Memory B cell (primary cell): ENCODE data around the gene ZC3H18.

Experiments
- ATAC-seq: fragments of 150-1000 bp; cut with Tn5 transposase; 2 replicates; pipeline ENCODE4 v1.10.0; 2021; ENCODE audit warnings: low read depth, mild to moderate bottlenecking, moderate library complexity
- DNase-seq, 2 donors: peaks; one replicate each; pipeline ENCODE4 v3.0.0; 2022; ENCODE audit warnings: low spot score in 2 of 2
- H3K27ac Mint-ChIP-seq: one replicate; pipeline ENCODE4 v1.8.0; 2022; ENCODE audit warnings: mild to moderate bottlenecking, moderate library complexity, mixed read lengths
- H3K27me3 Mint-ChIP-seq: one replicate; pipeline ENCODE4 v1.8.0; 2022; ENCODE audit warnings: mixed read lengths
- H3K36me3 Mint-ChIP-seq: one replicate; pipeline ENCODE4 v1.8.0; 2022; ENCODE audit warnings: mild to moderate bottlenecking, mixed read lengths
- H3K4me1 Mint-ChIP-seq: one replicate; pipeline ENCODE4 v1.8.0; 2022; ENCODE audit warnings: mixed read lengths
- H3K4me3 Mint-ChIP-seq: one replicate; pipeline ENCODE4 v1.8.0; 2022; ENCODE audit warnings: mild to moderate bottlenecking, moderate library complexity, mixed read lengths
- H3K9me3 Mint-ChIP-seq: one replicate; pipeline ENCODE4 v1.8.0; 2022; ENCODE audit warnings: mixed read lengths

Gene ZC3H18

DNA sequence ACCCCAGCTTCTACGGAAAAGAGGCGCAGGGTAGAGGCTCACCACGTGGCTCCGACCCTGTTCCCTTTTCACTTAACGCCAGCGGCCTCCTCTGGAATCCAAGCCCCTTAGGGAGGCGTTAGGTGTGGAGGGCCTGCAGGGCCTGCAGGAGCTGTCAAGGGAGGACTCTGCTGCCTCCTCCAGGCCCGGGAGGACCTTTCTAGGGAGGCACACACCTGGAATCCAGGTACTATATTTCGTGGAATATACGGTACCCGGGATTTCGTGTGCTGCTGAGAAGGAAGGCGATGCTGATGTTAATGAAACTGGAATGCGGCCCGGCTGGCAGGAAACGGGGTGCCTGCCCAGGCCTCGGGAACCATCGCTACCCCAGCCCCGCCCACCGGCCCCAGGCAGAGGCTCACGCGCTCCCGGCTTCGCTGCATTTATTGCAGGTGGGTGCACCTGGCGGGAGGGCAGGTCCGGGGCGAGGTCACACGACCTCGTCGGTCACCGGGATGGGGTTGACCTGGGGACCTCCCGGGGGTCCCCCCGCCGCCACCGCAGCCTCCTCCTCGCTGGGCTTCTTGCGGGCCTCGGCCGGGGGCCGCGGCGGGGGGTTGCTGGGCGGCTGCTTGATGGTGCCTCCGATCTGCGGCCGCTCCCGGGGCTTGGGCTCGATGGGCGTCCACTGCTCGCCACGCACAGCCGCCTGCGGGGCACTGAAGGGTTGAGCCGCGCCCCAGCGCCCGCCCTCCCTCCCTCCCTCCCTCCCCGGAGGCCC is 72.9 kb downstream of the ZC3H18 start:
- peak overlapping the region; percentile 32 for H3K4me3 Mint-ChIP-seq
- ATAC-seq (no peak), DNase-seq (no peak)
- peak overlapping the region; percentile 55 for H3K27ac Mint-ChIP-seq
- no peaks in the 10 kb centered on the region for H3K9me3 Mint-ChIP-seq
- peaks cover 47% of the 10 kb centered on the region for H3K4me1 Mint-ChIP-seq
- H3K36me3 Mint-ChIP-seq = peaks cover 17% of the 10 kb centered on the region
- H3K27me3 Mint-ChIP-seq = no peaks in the 10 kb centered on the region

GRCh38 chr16:88643644-88643932 is 73.4 kb downstream of the ZC3H18 start:
- H3K4me1 Mint-ChIP-seq = peaks cover 42% of the 10 kb centered on the region
- no peak for ATAC-seq
- no peak for DNase-seq
- H3K36me3 Mint-ChIP-seq = peaks cover 17% of the 10 kb centered on the region
- H3K27ac Mint-ChIP-seq = no peak overlapping the region
- H3K4me3 Mint-ChIP-seq = no peak overlapping the region
- H3K27me3 Mint-ChIP-seq = no peaks in the 10 kb centered on the region
- H3K9me3 Mint-ChIP-seq = no peaks in the 10 kb centered on the region

DNA sequence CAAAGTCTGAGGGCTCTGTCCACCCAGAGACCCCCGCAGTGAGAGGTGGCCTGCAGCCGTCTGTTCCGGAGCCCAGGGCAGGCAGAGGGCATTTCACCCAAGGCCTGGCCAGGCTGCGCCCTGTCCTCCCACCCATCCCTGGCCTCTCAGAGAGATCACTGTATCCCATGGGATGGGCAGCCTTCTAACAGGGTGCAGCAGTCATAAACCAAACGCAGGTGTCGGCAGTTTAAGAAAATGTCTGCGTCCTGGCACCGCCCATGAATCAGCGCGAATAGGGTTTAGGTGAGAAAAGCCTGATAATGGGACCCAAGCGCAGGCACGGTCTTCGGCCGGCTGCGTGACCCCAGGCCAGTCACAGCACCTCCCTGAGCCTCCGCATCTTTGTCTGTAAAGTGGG is 75.3 kb downstream of the ZC3H18 start:
- no peak overlapping the region for H3K4me3 Mint-ChIP-seq
- peaks cover 38% of the 10 kb centered on the region for H3K4me1 Mint-ChIP-seq
- ATAC-seq (no peak), DNase-seq (no peak)
- no peaks in the 10 kb centered on the region for H3K9me3 Mint-ChIP-seq
- peaks cover 22% of the 10 kb centered on the region for H3K36me3 Mint-ChIP-seq
- H3K27ac Mint-ChIP-seq = no peak overlapping the region
- no peaks in the 10 kb centered on the region for H3K27me3 Mint-ChIP-seq

DNA sequence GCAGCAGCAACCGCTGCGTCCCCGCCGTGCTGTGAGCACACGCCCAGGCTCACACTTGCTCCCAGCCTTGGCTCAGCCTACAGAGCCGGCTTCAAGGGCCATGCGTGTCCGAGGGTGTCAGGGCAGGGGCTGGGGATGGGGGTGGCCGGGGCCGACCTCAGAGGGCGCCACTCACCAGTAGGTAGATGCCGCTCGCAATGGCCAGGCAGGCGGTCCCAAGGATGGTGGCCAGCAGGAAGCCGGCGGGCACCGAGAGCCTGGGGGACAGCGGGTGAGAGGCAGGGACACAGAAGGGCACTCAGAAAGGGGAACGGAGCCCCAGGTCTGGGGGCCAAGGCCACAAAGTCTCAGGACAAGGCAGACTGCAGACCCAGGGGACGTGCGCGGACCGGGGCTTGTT is 75.7 kb downstream of the ZC3H18 start:
- ATAC-seq (no peak), DNase-seq (no peak)
- Mint-ChIP-seq H3K4me3 (no peak overlapping the region), H3K9me3 (no peaks in the 10 kb centered on the region), H3K27me3 (no peaks in the 10 kb centered on the region), H3K4me1 (peaks cover 35% of the 10 kb centered on the region), H3K27ac (no peak overlapping the region), H3K36me3 (peaks cover 22% of the 10 kb centered on the region)

- Mint-ChIP-seq H3K27me3 (no peaks in the 10 kb centered on the region), H3K4me1 (peaks cover 37% of the 10 kb centered on the region), H3K9me3 (no peaks in the 10 kb centered on the region), H3K27ac (no peak overlapping the region), H3K4me3 (peak overlapping the region; percentile 11), H3K36me3 (peaks cover 22% of the 10 kb centered on the region)
- DNase-seq (peak in 1 of 2 donors; percentile 10), ATAC-seq (no peak)
Measured at GRCh38 chr16:88646345-88647034, 76.3 kb downstream of the ZC3H18 start.

DNA sequence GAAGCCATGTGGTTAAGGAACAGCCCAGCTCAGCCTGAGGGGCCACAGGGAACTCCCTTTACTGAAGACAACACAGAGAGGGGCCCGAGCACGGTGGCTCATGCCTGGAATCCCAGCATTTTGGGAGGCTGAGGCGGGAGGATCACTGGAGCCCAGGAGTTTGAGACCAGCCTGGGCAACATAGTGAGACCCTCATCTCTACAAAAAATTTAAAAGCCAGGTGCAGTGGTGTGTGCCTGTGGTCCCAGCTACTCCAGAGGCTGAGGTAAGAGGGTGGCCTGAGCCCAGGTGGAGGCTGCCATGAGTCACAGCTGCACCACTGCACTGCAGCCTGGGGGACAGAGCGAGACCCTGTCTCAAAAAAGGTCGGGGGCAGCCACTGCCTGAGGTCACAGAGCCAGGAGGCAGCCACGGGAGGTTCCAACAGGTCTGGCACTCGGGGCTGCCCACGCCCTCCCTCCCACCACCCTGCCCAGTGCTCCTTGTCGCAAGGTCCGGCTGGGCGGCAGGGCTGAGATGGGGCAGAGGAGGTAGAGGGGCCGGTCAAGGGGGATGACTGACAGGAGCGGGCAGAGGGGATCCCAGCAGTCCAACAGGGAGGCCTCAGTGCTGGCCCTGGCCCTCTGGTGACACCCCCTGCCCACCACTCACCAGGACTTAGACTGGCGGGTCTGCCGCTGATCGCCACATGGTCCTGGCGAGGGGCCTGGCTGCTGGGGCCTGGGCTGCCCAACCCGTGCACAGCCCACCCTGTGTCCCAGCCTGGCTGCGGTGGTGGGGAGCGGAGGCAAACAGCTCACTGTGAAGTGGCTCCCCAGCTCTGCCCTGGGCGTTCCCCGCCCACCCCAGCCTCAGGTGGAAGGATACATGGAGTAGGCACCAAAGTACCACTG is 77.2 kb downstream of the ZC3H18 start:
- no peak overlapping the region for H3K27ac Mint-ChIP-seq
- no peaks in the 10 kb centered on the region for H3K27me3 Mint-ChIP-seq
- H3K36me3 Mint-ChIP-seq = peaks cover 15% of the 10 kb centered on the region
- ATAC-seq (no peak), DNase-seq (peak in 1 of 2 donors; percentile 10)
- H3K4me3 Mint-ChIP-seq = peak overlapping the region; percentile 95
- H3K9me3 Mint-ChIP-seq = no peaks in the 10 kb centered on the region
- H3K4me1 Mint-ChIP-seq = peaks cover 30% of the 10 kb centered on the region

DNA sequence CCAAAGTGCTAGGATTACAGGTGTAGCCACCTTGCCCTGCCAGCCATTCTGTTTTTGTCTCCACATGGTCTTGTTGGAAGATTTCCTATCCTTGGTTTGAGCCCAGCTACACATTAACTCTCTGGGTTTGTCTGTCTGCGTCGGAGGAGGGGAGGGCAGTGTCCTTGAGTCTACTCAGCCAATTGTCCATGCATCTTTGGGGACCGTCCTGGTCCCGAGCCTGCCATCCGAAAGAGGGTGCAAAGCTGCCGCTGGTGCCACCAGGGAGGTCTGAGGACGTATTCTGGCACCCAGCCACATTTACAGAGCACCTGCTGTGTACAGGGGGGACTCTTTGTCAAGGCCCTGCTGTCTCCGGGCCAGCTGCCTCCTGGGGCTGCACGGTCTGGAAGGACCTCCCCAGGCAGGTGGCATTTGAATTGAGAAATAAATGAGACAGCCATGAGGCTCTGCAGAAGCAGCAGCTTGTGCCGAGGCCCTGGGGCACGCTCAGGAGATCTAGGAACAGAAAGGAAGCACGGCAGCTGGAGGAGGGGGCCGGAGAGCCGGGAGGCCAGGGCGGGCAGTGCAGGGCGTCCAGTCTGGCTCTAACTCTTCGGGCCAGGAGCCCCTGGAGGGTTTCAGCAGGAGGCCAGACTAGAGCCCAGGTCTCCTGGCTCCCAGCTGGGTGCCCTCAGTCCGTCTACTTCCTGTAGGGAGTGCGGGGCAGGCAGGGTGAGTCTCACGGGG is 79.2 kb downstream of the ZC3H18 start:
- peaks cover 23% of the 10 kb centered on the region for H3K4me1 Mint-ChIP-seq
- peaks cover 15% of the 10 kb centered on the region for H3K36me3 Mint-ChIP-seq
- H3K9me3 Mint-ChIP-seq = no peaks in the 10 kb centered on the region
- H3K27ac Mint-ChIP-seq = peak overlapping the region; percentile 85
- no peaks in the 10 kb centered on the region for H3K27me3 Mint-ChIP-seq
- DNase-seq = no peak
- no peak for ATAC-seq
- peak overlapping the region; percentile 95 for H3K4me3 Mint-ChIP-seq

DNA sequence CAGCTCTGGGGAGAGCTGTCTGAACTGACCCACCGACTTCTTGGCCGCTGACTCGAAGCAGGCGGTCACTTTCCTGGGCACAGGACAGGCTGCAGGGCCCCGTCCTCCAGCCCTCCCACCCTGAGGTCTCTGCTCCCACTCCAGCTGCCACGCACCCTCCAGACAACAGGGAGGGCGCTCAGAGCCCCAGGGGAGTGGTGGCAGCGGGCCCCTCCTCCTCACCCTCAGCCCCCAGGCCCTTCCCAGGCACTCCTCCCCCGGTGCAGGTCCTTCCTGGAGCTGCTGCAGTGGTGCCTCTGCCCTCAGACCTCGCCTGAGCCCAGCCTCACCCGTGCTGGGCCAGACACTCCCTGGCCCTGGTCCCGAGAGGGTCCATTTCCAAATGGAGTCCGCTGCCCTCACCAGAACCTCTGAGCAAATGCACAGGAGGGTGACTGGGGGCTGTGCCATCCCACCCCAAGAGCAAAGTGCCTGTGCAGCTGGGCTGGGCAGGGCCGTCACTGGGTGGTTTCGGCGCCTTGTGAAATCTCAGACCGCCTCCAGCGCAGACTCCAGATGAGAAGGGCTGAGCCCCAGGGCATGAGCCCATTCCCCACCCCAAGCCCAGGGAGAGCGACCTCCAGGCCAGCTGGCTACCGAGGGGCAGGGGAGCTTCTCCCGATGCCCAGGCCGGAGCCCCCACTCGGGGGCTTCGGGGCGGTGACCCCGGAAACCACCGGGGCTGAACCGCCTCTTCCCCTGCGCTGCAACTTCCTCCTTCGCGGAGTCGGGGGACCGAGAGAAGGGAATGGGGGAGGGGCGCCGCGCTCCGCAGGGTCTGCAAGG is 79.9 kb downstream of the ZC3H18 start:
- no peaks in the 10 kb centered on the region for H3K27me3 Mint-ChIP-seq
- H3K27ac Mint-ChIP-seq = peak overlapping the region; percentile 98
- peak; percentile 60 to 71 for DNase-seq
- peaks cover 13% of the 10 kb centered on the region for H3K36me3 Mint-ChIP-seq
- peak overlapping the region; percentile 95 for H3K4me3 Mint-ChIP-seq
- peak; percentile 27 for ATAC-seq
- H3K4me1 Mint-ChIP-seq = peaks cover 15% of the 10 kb centered on the region
- no peaks in the 10 kb centered on the region for H3K9me3 Mint-ChIP-seq

DNA sequence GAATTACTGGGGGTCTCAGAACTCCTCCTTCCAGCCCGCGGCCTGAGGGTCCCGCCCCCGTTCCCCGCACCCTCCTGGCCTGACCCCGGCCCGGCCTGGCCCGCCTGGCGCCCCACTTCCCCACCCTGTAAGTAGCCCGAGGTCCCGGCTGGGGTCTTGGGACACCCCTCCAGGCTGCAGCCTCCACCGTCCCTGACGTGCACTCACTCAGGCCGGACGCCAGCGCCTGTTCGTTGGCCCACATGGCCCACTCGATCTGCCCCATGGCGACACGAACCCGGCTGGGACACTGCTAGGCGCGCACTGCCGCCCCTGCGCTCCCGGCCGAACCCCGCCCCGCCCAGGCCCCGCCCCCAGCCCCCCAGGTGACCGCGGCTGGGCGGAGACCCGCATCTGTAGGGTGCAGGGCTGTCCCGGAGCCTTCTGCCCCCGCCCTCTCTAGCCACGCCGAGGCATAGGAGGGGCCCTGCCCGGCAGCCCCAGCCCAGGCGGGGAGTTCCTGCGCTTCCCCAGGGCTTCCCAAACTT is 80.6 kb downstream of the ZC3H18 start, which contains the start of gene CYBA:
TSS of gene CYBA (minus strand) at position 305 of the 527 bp plus-strand sequence. CDS start at position 265, 40 bp downstream.
- DNase-seq (peak; percentile 89), ATAC-seq (peak; percentile 78)
- Mint-ChIP-seq H3K27me3 (no peaks in the 10 kb centered on the region), H3K9me3 (no peaks in the 10 kb centered on the region), H3K36me3 (peaks cover 13% of the 10 kb centered on the region), H3K4me1 (peaks cover 11% of the 10 kb centered on the region), H3K27ac (peak within 1 kb of the TSS; percentile 98), H3K4me3 (peak within 1 kb of the TSS; percentile 95)

DNA sequence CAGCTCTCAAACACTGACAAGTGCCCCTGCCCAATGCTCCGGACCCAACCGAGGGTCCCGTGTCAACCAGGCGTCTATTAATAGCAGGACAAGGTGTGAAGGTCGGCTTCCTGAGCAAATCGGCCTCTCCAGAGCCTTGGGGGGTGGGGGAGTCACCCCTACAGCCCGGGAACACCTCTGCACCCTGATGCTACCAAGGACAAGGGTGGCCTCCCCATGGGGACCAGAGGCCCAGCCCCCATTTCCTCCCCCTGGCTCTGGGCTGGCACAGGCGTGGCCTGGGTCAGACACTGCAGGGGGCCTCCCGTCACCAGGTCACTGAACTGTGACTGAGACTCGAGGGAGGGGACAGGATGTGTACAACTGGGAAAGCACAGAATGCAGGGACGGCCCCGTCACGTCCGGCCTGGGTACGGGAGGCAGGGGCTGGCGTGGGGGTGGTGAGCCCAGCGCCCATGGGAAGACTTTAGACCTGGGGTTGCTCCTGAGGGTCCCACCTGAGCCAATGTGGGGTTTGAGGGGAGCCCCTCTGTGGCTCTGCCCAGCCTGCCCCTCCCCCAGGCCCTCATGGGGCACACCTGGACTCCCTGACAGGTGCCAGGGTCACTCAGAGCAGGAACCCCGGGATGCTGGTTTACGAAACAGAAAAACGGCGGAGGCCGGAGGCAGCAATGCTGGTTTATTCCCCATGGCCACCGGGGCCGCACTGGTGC is 81.2 kb downstream of the ZC3H18 start:
- no peaks in the 10 kb centered on the region for H3K9me3 Mint-ChIP-seq
- peaks cover 11% of the 10 kb centered on the region for H3K4me1 Mint-ChIP-seq
- peaks cover 13% of the 10 kb centered on the region for H3K36me3 Mint-ChIP-seq
- DNase-seq (peak; percentile 73 to 84), ATAC-seq (peak; percentile 77)
- peak overlapping the region; percentile 98 for H3K27ac Mint-ChIP-seq
- peak overlapping the region; percentile 95 for H3K4me3 Mint-ChIP-seq
- H3K27me3 Mint-ChIP-seq = no peaks in the 10 kb centered on the region

DNA sequence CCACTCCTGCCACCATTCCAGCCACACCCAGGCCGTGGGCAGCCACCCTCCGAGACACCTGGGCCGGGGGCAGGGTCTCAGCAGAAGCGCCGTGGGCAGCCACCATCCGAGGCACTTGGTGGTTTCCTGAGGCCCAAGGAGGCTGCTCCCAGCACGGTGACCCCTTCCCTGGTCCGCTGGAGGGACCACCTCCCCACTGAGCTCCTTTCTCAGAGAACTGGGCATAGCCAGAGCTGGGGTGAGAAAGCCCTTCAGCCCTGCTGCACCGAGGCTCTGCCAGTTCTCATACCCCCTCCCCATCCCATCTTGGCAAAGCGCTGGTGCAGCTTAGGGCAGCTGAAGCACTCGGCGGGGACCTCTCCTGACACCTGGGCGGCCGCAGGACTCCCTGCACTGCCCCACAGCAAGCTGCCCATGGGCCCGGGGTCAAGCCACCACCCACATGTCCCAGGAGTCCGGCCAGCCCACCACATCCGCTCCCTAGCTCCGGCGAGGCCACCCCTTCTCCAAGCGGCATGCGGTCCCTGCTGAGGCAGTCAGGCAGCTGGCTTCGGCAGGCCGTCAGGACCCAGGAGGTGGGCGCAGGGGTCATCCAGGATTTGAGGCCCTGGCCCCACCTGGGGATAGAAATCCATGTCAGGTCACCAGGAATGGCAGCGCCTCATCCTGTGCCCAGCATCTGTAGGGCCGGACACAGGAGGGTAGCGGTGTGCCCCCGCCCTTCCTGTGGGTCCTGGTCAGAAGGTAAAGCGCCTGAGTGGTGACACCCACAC is 82.0 kb downstream of the ZC3H18 start:
- ATAC-seq = no peak
- Mint-ChIP-seq H3K4me3 (peak overlapping the region; percentile 95), H3K36me3 (peaks cover 13% of the 10 kb centered on the region), H3K9me3 (no peaks in the 10 kb centered on the region), H3K27ac (peak overlapping the region; percentile 98), H3K4me1 (peaks cover 11% of the 10 kb centered on the region), H3K27me3 (no peaks in the 10 kb centered on the region)
- DNase-seq = no peak

DNA sequence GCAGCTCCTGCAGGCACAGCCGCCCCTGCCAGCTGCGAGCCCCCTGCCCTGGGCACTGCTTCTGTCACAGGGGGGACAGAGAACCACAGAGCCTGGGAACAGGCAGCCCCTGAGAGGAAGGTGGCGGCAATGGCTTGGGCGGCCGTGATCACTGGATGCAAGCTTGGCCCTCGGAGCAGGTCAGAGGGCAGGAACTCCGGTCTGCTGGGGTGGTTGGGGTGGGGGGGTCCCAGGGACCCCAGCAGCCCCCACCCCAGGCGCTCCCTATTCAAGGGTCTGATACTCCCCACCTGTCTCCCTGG is 82.5 kb downstream of the ZC3H18 start:
- peak overlapping the region; percentile 98 for H3K27ac Mint-ChIP-seq
- DNase-seq = no peak
- ATAC-seq = no peak
- peaks cover 13% of the 10 kb centered on the region for H3K36me3 Mint-ChIP-seq
- H3K27me3 Mint-ChIP-seq = no peaks in the 10 kb centered on the region
- H3K4me1 Mint-ChIP-seq = peaks cover 11% of the 10 kb centered on the region
- no peaks in the 10 kb centered on the region for H3K9me3 Mint-ChIP-seq
- H3K4me3 Mint-ChIP-seq = no peak overlapping the region
